ENCODE results near the gene SLC28A2. TPM values are rescaled to one million over a fixed set of nuclear protein-coding genes. Genes with fewer than 3 reads are reported as not detected.

SLC28A2 gene
- total RNA-seq, 4 donors from 2014 or later: not detected

- DNase-seq (ENCODE audit: low spot score in 2 of 2): no peak
- intact Hi-C loops (cut with DNase I; ENCODE audit: low total_unique reads): no loop called here
- TF ChIP-seq POLR2A (IDR thresholded peaks at IDR 0.05) (no peak), CTCF (IDR thresholded peaks at IDR 0.05) (no peak)
- 52% methylated on average over 3 of the region's 3 CpGs for WGBS, 2 donors
- H3K4me3 ChIP-seq (ENCODE audit: low read depth, poor library complexity, severe bottlenecking): no peak overlapping the region
Observed at GRCh38 chr15:45320581-45321205, 68.7 kb downstream of the SLC28A2 start.

GRCh38 chr15:45326280-45326679 is 74.2 kb downstream of the SLC28A2 start:
- WGBS, 2 donors: 74 to 79% methylated on average over 5 of the region's 5 CpGs
- TF ChIP-seq POLR2A (IDR thresholded peaks at IDR 0.05) (no peak), CTCF (IDR thresholded peaks at IDR 0.05) (no peak)
- DNase-seq (ENCODE audit: low spot score in 2 of 2): no peak
- intact Hi-C loops (cut with DNase I; ENCODE audit: low total_unique reads): no loop called here
- no peak overlapping the region for H3K4me3 ChIP-seq (ENCODE audit: low read depth, poor library complexity, severe bottlenecking)

- TF ChIP-seq CTCF (IDR thresholded peaks at IDR 0.05) (no peak), POLR2A (IDR thresholded peaks at IDR 0.05) (no peak)
- H3K4me3 ChIP-seq (ENCODE audit: low read depth, poor library complexity, severe bottlenecking): no peak overlapping the region
- no peak for DNase-seq (ENCODE audit: low spot score in 2 of 2)
- WGBS, 2 donors: 43 to 50% methylated on average over 7 of the region's 7 CpGs
- intact Hi-C loops (cut with DNase I; ENCODE audit: low total_unique reads): no loop called here
Observed at GRCh38 chr15:45326741-45327140, 74.7 kb downstream of the SLC28A2 start.

Other genes with a start within 250 kb of the SLC28A2 start
- gene SORD, start 229.0 kb upstream of the SLC28A2 start, total RNA-seq: 10 to 100 TPM; 54.3 to 87.9 (median 83.9) TPM
- 10 to 100 TPM in 1 of 4 donors, 1 to 10 TPM in 3; 3.5 to 11.0 (median 3.9) TPM for gene DUOX2, start 138.1 kb upstream of the SLC28A2 start, total RNA-seq
- gene DUOXA2, start 137.9 kb upstream of the SLC28A2 start, total RNA-seq: not detected
- 100 to 1,000 TPM in 2 of 4 donors, 10 to 100 TPM in 2; 58.1 to 112 (median 99.0) TPM for gene DUOXA1, start 122.4 kb upstream of the SLC28A2 start, total RNA-seq
- gene DUOX1, start 122.2 kb upstream of the SLC28A2 start, total RNA-seq: 100 to 1,000 TPM in 2 of 4 donors, 10 to 100 TPM in 2; 90.1 to 162 (median 114) TPM
- gene SHF, start 64.3 kb upstream of the SLC28A2 start, total RNA-seq: 10 to 100 TPM in 2 of 4 donors, 1 to 10 TPM in 2; 6.0 to 19.4 (median 13.0) TPM
- 100 to 1,000 TPM; 120 to 178 (median 159) TPM for gene GATM, start 126.3 kb downstream of the SLC28A2 start, total RNA-seq

Measured in lower leg skin (tissue), 4 donors.